ENCODE measurements around the gene PRDX2.

PRDX2 gene

GRCh38 chr19:12843328-12843727, 41.7 kb upstream of the PRDX2 start:
- no CpG with 5 or more reads among the region's 11 CpGs for WGBS (ENCODE audit: extremely low coverage, insufficient coverage, insufficient read length)
- no peak overlapping the region for H3K4ac ChIP-seq (ENCODE audit: low read depth, low read length)

GRCh38 chr19:12842511-12842910, 40.9 kb upstream of the PRDX2 start:
- WGBS (ENCODE audit: extremely low coverage, insufficient coverage, insufficient read length) = no CpG with 5 or more reads among the region's 18 CpGs
- Histone ChIP-seq H3K9me3 (ENCODE audit: insufficient read depth, low read depth, low read length) (peaks cover 4% of the 10 kb centered on the region), H3K36me3 (ENCODE audit: control insufficient read depth in 1 of 2, insufficient read depth in 2 of 2, low read length in 2 of 2) (no peaks in the 10 kb centered on the region), H3K23ac (ENCODE audit: low read length) (peak overlapping the region; percentile 54), H2AFZ (ENCODE audit: insufficient read depth, low read length, poor library complexity) (no peak overlapping the region), H4K91ac (ENCODE audit: low read depth, low read length) (no peak overlapping the region), H3K27ac (ENCODE audit: low read depth, low read length) (no peak overlapping the region), H3K4me1 (ENCODE audit: control insufficient read depth in 1 of 2, insufficient read depth in 2 of 2, low read length in 2 of 2) (peaks cover 3 to 9% of the 10 kb centered on the region in 2 experiments), H3K79me1 (ENCODE audit: low read length) (no peaks in the 10 kb centered on the region), H4K8ac (ENCODE audit: low read depth, low read length) (no peak overlapping the region), H2AK5ac (ENCODE audit: low read length) (no peak overlapping the region), H2BK12ac (ENCODE audit: low read length) (no peak overlapping the region), H4K12ac (ENCODE audit: low read depth, low read length) (no peak overlapping the region), H3K18ac (ENCODE audit: low read length) (no peak overlapping the region), H2BK120ac (ENCODE audit: insufficient read depth, low read length, poor library complexity) (no peak overlapping the region), H2BK5ac (ENCODE audit: low read depth, low read length, poor library complexity) (no peak overlapping the region), H3K14ac (ENCODE audit: low read length) (no peak overlapping the region), H3K4me2 (ENCODE audit: low read length) (no peak overlapping the region), H3K4ac (ENCODE audit: low read depth, low read length) (no peak overlapping the region), H3K79me2 (ENCODE audit: control insufficient read depth, insufficient read depth, low read length, poor library complexity) (no peaks in the 10 kb centered on the region), H3K9ac (ENCODE audit: low read length) (no peak overlapping the region), H3K4me3 (ENCODE audit: low read depth, low read length) (no peak overlapping the region), H3K27me3 (ENCODE audit: insufficient read depth, low read length) (peaks cover 12% of the 10 kb centered on the region)
- DNase-seq = no peak

More at GRCh38 chr19:12843328-12843727, 41.7 kb upstream of the PRDX2 start:
- Histone ChIP-seq H2BK5ac (ENCODE audit: low read depth, low read length, poor library complexity) (no peak overlapping the region), H3K27ac (ENCODE audit: low read depth, low read length) (no peak overlapping the region), H3K14ac (ENCODE audit: low read length) (no peak overlapping the region), H3K23ac (ENCODE audit: low read length) (no peak overlapping the region), H3K18ac (ENCODE audit: low read length) (no peak overlapping the region), H3K4me2 (ENCODE audit: low read length) (no peak overlapping the region), H3K9me3 (ENCODE audit: insufficient read depth, low read depth, low read length) (peaks cover 8% of the 10 kb centered on the region), H2BK12ac (ENCODE audit: low read length) (no peak overlapping the region), H2AFZ (ENCODE audit: insufficient read depth, low read length, poor library complexity) (no peak overlapping the region), H2AK5ac (ENCODE audit: low read length) (no peak overlapping the region), H3K4me3 (ENCODE audit: low read depth, low read length) (no peak overlapping the region), H4K12ac (ENCODE audit: low read depth, low read length) (no peak overlapping the region), H3K27me3 (ENCODE audit: insufficient read depth, low read length) (peaks cover 12% of the 10 kb centered on the region), H4K8ac (ENCODE audit: low read depth, low read length) (no peak overlapping the region), H2BK120ac (ENCODE audit: insufficient read depth, low read length, poor library complexity) (no peak overlapping the region), H4K91ac (ENCODE audit: low read depth, low read length) (no peak overlapping the region), H3K79me2 (ENCODE audit: control insufficient read depth, insufficient read depth, low read length, poor library complexity) (no peaks in the 10 kb centered on the region), H3K4me1 (ENCODE audit: control insufficient read depth in 1 of 2, insufficient read depth in 2 of 2, low read length in 2 of 2) (peaks cover 3 to 10% of the 10 kb centered on the region in 2 experiments), H3K36me3 (ENCODE audit: control insufficient read depth in 1 of 2, insufficient read depth in 2 of 2, low read length in 2 of 2) (no peaks in the 10 kb centered on the region), H3K79me1 (ENCODE audit: low read length) (no peaks in the 10 kb centered on the region), H3K9ac (ENCODE audit: low read length) (no peak overlapping the region)
- no peak for DNase-seq

GRCh38 chr19:12841094-12841493, 39.5 kb upstream of the PRDX2 start:
- Histone ChIP-seq H4K8ac (ENCODE audit: low read depth, low read length) (no peak overlapping the region), H2AK5ac (ENCODE audit: low read length) (no peak overlapping the region), H3K36me3 (ENCODE audit: control insufficient read depth in 1 of 2, insufficient read depth in 2 of 2, low read length in 2 of 2) (no peaks in the 10 kb centered on the region), H2AFZ (ENCODE audit: insufficient read depth, low read length, poor library complexity) (peak overlapping the region; percentile 32), H3K79me2 (ENCODE audit: control insufficient read depth, insufficient read depth, low read length, poor library complexity) (no peaks in the 10 kb centered on the region), H3K9me3 (ENCODE audit: insufficient read depth, low read depth, low read length) (peaks cover 4% of the 10 kb centered on the region), H2BK120ac (ENCODE audit: insufficient read depth, low read length, poor library complexity) (no peak overlapping the region), H3K18ac (ENCODE audit: low read length) (no peak overlapping the region), H2BK12ac (ENCODE audit: low read length) (no peak overlapping the region), H3K9ac (ENCODE audit: low read length) (no peak overlapping the region), H3K23ac (ENCODE audit: low read length) (no peak overlapping the region), H3K4ac (ENCODE audit: low read depth, low read length) (no peak overlapping the region), H3K27me3 (ENCODE audit: insufficient read depth, low read length) (peaks cover 12% of the 10 kb centered on the region), H2BK5ac (ENCODE audit: low read depth, low read length, poor library complexity) (no peak overlapping the region), H3K14ac (ENCODE audit: low read length) (no peak overlapping the region), H3K4me1 (ENCODE audit: control insufficient read depth in 1 of 2, insufficient read depth in 2 of 2, low read length in 2 of 2) (peaks cover 3 to 12% of the 10 kb centered on the region in 2 experiments), H3K4me3 (ENCODE audit: low read depth, low read length) (peak overlapping the region; percentile 18), H4K12ac (ENCODE audit: low read depth, low read length) (no peak overlapping the region), H4K91ac (ENCODE audit: low read depth, low read length) (no peak overlapping the region), H3K79me1 (ENCODE audit: low read length) (no peaks in the 10 kb centered on the region), H3K27ac (ENCODE audit: low read depth, low read length) (no peak overlapping the region), H3K4me2 (ENCODE audit: low read length) (peak overlapping the region; percentile 72)
- peak in 1 of 2 donors; percentile 27 for DNase-seq
- WGBS (ENCODE audit: extremely low coverage, insufficient coverage, insufficient read length) = no CpG with 5 or more reads among the region's 29 CpGs

GRCh38 chr19:12840091-12841079, 38.8 kb upstream of the PRDX2 start:
- Histone ChIP-seq H4K12ac (ENCODE audit: low read depth, low read length) (no peak overlapping the region), H3K4ac (ENCODE audit: low read depth, low read length) (no peak overlapping the region), H2AK5ac (ENCODE audit: low read length) (no peak overlapping the region), H2BK120ac (ENCODE audit: insufficient read depth, low read length, poor library complexity) (no peak overlapping the region), H3K27ac (ENCODE audit: low read depth, low read length) (no peak overlapping the region), H3K4me2 (ENCODE audit: low read length) (peak overlapping the region; percentile 72), H3K9me3 (ENCODE audit: insufficient read depth, low read depth, low read length) (peaks cover 4% of the 10 kb centered on the region), H4K91ac (ENCODE audit: low read depth, low read length) (no peak overlapping the region), H2AFZ (ENCODE audit: insufficient read depth, low read length, poor library complexity) (peak overlapping the region; percentile 32), H3K36me3 (ENCODE audit: control insufficient read depth in 1 of 2, insufficient read depth in 2 of 2, low read length in 2 of 2) (no peaks in the 10 kb centered on the region), H3K79me1 (ENCODE audit: low read length) (no peaks in the 10 kb centered on the region), H3K4me3 (ENCODE audit: low read depth, low read length) (peak overlapping the region; percentile 18), H2BK5ac (ENCODE audit: low read depth, low read length, poor library complexity) (no peak overlapping the region), H3K27me3 (ENCODE audit: insufficient read depth, low read length) (peaks cover 13% of the 10 kb centered on the region), H3K4me1 (ENCODE audit: control insufficient read depth in 1 of 2, insufficient read depth in 2 of 2, low read length in 2 of 2) (peaks cover 3 to 12% of the 10 kb centered on the region in 2 experiments), H3K23ac (ENCODE audit: low read length) (no peak overlapping the region), H2BK12ac (ENCODE audit: low read length) (no peak overlapping the region), H3K79me2 (ENCODE audit: control insufficient read depth, insufficient read depth, low read length, poor library complexity) (no peaks in the 10 kb centered on the region), H3K9ac (ENCODE audit: low read length) (no peak overlapping the region), H3K18ac (ENCODE audit: low read length) (no peak overlapping the region), H4K8ac (ENCODE audit: low read depth, low read length) (no peak overlapping the region), H3K14ac (ENCODE audit: low read length) (no peak overlapping the region)
- peak; percentile 63 to 66 for DNase-seq
- WGBS (ENCODE audit: extremely low coverage, insufficient coverage, insufficient read length) = no CpG with 5 or more reads among the region's 43 CpGs

Measured in trophoblast cell (in vitro differentiated cells and primary cell).